NCI-H2196 (cell line): ENCODE results near the gene NMNAT3.

Source experiments
- DNase-seq: peaks from one replicate; lab custom pipeline; 2025; ENCODE audit not compliant: unreplicated experiment; lab: John Stamatoyannopoulos, UW

NMNAT3 gene

DNA sequence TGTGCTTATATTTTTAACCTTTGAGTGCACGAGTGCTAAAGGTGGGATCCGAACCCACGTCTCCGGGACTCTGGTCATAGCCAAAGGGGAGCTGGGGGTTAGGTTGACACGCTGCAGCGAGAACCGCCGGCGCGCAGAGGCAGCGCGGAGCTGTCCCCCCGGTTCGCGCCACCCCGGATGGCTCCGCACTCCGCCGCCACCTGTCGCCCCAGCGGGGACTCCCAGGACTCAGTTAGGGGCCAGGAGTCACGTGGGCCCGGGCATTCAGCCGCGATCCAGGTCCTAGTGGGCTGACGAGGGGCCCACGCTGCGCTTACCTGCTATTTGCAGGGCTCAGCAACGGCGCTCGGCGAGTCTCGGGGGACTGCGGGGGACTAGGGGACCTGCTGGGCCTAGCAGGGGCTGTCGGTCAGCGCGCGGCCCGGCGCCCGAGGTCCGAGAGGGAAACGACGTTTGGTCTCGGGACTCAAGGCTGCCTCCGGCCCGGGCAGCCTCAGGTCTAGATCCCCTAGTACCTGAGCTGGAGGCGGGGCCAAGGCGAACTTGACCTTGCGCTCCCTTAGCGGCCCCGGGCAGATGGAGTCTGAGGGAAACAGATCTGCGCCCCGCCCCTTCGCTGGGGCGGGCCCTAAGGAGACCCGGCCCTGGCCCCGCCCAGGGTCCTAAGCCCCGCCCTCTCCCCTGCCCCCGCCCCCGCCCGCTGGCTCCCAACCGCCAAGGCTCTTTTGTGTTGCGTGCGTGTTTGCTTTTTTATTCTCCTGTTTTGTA, at the start of gene NMNAT3:
TSS of gene NMNAT3 (minus strand) at position 585 of the 768 bp plus-strand sequence. CDS start 50,248 bp downstream, outside the sequence.
- peak; percentile 97 for DNase-seq

DNA sequence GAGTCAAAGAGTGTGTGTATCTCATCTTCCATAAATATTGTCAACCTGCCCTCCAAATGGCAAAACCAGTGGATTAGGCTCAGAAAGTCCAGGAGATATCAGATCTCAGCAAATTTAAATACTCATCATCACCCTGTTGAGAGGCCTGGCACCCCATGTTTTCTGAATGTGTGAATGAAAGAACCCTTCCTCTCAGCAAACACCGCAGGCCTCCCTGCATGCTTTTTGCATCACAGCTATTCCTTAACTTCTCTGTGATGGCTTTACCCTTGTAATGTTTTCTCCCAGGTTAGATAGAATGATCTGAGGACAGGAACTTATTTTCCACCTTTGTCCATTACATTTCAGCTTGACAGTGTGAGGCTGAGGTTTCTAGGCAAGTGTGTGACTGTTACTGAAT, 43.6 kb upstream of the NMNAT3 start:
- DNase-seq, result no peak

DNA sequence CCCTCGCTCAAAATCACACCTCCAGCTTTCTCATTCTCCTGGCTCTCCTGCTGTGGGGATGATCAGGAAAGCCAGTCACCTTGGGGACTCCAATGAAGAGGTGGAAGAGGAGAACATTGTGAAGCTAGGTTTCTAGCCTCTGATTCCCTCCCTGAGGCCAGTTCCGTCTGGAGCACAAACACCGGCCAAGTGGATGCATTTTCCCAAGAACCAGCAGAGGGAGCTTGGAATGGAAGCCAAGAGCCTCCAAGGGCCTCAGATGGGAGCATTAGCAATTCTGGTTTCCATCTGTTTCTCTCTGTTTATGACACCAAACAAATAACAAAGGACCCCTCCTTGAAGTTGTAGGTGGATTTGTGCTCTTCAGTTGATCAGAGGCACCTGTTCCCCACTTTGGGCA, 40.6 kb upstream of the NMNAT3 start:
- peak; percentile 21 for DNase-seq

DNA sequence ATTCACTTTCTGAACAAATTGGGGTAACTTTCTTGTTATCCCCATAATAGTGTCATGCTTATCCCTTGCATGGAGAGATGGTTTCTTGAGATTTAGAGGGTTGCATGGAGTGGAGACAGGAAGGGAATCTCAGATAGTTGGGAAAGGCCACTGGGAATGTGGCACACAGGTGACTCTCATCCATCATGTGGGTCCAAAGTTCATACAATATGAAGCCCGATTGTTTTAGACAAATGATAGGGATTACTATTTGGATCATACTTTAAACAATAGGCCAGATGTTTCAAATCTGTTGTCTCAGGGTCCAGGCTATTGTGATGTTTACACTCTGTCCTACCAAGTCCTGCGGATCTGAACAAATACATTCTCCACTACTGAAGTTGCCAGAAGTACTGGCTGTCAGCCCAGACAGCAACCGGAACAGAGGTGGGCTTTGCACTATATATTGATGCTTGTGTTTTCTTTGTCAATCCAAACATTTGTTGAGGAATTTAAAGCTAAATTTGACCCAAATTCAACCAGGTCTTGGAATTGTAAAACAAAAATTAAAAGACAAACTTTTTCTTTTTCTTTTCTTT, 39.2 kb upstream of the NMNAT3 start:
- DNase-seq, result no peak

DNA sequence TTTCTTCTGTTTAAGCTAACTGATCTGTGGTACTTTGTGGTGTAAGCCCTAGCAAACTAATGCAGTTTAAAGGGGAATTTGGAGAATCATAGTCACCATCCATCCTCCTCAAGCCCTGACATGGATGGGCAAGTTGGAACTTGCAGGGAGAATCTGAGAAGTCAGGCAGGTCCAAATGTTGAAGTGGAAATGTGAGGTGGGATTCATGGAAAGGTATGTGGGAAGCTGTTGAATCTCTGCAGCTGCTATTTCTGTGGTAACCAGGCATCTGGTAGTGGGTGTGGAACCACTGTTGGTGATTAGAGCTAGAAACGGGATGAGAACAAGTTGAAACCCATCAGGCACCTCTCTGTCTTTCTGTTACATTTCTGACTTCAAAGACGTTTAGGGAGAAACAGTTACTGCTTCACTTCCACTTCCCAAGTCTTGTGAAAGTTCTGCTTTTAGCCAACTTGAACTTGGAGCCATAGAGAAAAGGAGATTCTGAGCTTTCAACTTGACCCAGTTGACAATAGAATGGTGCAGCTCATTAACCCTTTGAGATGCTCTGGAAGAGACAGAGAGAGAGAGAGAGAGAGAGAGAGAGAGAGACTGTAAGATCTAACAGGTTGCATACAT, 38.1 kb upstream of the NMNAT3 start:
- DNase-seq, result no peak

DNA sequence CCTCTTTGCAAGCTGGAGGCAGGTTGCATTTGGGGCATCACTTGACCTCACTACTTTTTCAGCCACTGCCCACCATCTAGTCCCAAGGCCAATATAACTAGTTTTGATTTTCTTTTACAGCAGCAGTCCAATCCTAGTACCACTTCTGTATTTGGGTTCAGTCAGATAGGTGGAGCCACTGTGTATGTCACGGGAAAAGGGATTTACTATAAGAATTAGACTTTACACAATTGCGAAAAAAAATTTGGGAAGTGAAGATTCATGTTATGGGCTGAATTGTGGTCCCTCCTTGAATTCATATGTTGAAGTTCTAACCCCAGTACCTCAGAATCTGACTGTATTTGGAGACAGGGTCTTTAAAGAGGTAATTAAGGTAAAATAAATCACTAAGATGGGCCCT, 37.4 kb upstream of the NMNAT3 start:
- DNase-seq, result no peak

DNA sequence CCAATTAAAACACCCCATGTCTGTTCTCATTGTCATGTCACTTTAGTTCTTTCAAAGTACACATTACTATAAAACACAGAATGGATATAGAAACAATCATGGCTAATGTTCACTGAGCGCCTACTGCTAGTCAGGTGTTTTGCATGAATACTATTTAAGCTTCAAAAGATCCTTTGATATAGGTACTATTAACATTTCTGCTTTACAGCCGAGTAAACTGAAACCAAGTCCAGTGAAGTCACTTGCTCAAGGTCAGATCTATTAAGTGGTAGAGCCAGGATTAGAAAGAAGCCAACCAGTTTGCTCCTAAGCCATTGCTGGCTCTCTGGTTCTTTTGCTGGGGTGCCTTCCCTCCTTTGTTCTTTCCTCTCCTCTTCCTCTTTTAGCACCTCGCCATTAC, 32.4 kb upstream of the NMNAT3 start:
- DNase-seq, result no peak

DNA sequence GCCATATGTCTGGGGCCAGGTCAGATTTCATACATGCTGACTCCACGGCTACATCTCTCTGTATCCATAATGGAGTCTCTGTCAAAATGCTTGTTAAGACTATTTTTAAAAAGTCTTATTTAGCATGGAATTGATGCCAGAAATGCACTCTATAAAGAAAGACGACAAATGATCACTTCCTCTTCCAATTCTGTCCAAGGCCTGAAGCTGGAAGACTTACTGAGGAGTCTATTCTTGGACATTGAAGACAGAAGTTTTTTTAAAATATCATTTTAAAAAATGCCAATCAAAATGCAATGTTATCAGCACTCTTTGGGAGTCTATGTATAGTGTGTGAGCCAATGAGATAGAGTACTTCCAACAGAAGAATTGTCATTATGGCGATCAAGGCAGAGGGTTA, 27.9 kb upstream of the NMNAT3 start:
- DNase-seq, result no peak

DNA sequence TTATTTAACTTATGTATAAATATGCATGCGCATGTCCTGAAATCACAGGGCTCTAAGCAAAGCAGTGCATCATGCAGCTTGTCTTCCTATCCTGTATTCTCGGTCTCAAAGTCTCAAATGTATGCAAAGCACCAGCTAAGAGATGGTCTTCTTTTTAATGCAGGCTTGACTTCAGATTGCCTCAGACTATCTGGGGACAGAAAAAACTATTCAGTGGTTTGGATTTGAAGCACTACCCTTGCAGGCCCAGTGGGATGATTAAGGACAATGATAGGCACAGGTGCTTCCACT, 18.5 kb upstream of the NMNAT3 start:
- DNase-seq, result no peak

DNA sequence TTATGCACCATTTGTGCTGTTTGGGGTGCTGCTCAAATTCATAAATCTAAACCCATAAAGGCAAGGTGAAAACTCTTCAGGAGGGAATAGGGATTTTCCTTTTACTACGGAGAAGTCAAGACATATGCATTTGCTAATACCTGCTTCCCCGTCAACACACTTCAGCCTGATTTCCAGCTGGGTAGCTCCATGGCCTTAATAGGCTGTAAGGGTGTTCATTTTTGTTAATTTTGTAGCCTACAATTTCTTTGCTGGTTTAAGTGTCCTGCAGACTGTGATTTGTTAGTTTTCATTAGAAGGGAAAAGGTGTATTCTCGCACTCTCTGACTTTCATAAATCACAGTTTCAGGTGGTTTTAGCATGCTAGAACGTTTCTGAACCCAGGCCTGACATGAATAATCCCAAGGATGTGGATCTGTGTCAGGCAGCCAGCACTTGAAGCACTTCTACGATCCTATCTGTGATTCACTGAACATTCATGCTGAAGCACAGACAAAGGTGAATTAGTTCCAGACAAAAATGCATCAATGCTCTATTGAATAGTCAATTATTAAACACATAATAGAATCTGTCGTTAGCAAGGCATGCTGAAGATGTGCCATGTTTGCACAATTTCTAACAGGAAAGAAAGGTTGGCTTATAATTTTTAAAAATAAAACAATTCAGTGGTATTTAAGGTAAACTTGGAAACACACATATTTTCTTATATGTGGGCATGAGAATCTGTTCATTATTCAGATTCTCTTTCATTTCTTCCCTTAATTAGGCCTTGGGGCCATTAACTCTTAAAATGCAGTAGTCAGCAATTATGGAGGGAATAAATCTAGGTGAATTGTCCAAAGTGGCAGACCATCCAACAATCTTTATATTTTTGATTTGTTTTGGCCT, 17.9 kb upstream of the NMNAT3 start:
- DNase-seq, result no peak

DNA sequence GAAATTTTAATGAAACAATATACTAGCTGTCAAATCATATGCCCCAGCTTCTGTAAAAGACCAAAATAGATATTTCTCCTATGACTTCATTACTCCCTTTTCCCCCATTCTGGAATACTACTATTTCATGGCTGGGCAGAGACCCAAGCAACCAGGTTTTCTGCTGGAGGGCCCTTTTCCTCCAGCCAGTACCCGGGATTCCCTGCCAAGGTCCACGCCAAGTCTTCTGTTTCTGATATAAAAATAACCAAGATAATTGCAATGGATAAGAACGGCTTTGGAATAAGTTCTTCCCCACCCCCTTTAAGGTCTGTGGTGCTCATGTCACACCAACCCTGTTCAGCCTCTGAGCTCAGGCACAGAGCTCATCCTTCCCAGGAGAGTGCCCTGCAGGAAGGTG, 17.2 kb upstream of the NMNAT3 start:
- DNase-seq, result no peak

DNA sequence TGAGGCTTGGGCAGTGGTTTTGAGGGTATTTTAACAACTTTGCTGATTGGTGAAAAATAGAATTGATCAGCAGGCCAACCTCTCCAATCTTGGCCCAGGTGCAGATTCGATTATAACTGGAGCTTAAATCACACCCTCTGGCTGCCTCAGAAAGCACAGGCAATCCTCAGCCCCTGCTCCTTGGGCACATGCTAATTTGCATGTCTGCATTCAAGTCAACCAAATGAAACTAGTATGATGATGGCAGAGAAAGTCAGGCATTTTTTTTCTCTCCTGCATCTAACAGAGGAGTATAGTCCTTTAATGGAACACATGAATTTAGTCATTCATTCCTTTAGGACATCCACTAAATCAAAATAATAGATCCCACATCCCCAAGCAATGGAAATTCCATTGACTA, 16.8 kb upstream of the NMNAT3 start:
- no peak for DNase-seq

DNA sequence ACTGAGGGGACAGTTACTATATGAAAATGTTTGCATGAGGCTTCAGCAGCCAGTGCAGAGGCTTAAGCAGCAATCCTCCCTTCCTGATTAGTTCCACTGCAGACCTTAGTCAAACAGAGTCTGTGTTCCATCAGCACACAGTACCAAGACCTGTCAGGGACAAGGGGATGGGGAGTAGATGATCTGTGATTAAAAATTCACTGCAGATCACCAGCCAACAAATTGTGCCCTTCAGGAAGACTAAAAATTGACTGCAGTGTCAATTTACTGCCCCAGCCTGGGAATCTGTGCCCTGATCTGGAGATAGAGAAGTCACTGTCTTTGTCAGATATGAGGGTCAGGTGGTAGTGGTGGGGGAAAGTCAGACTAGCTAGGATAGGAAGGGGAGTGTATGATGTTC, 13.8 kb upstream of the NMNAT3 start:
- DNase-seq, result no peak

DNA sequence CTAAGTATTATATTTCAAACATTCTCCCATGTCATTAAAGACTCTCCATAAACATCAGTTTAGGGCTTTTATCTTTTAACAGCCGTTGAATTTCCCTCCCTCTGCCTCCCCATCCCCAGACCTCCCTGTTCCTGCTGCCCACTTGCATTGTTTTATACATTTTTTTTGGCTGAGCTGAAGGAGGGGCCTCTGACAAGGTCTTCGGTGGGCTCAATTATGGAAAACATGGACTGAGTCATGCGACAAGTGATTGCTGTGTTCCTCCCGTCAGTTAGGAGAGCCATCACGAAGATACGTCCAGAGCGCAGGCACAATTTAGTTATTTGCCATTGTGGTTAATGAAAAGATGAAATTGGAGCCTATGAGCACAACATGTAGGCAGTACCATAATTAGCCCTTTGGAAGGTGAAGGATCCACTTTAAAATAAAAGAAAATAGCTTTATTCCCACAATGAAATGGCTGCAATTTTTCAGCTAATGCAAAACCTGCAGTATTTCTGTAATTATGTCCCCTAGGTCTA, 12.0 kb upstream of the NMNAT3 start:
- DNase-seq, result no peak

DNA sequence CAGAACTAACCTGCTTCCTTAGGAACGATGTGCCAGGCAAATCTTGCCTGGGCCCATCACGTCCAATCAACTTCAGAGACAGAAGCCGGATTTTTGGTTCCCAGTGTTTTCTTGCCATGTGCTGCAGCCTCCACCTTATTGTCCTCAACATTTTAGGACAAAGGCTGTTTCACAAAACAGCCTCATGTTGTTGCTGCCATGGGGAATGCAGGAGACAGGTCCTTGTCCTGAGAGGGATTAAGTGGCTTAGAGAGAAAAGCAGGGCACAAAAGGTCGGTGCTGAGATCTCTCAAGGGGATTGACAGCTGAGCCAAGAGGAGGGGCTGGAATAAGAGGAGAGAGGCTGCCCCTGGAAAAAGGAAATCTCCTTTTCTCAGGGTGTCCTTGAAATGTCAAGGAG, 11.3 kb upstream of the NMNAT3 start:
- DNase-seq, result no peak

DNA sequence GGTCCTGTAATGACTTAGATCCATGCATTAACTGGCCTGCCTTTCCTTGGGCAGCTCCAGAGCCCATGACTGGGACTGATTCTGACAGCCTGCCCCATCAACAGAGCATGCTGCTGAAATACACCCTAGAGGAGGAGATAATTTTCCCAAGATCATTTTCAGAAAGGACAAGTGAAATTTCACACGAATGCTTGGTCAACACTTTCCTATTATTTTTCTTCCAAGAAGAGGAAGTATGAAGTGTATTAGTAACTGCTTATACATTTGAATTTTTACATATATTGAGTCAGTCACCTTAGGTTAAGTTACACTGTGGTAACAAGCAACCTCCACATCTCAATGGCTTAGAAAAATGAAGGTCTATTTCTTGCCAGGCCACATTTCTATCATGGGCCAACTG, 9.7 kb upstream of the NMNAT3 start:
- no peak for DNase-seq

DNA sequence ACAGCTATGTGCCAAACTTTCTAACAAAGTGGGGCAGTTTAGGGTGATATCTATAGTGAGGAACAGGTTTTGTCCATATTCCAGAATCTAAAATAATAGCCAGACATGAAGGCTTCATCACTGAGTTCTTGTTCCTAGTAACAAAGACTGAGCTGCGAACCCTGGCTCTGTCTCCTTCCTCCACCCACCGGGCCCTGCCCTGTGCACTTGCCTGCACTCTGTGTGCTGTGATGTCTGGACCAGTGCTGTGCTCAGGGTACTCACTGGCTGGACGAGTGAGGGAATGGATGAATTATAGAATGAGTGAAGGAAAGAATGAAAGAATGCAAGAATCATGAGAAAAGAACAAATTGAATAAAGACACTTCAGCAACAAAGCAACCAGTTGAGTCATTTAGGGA, 8.9 kb upstream of the NMNAT3 start:
- DNase-seq, result no peak

DNA sequence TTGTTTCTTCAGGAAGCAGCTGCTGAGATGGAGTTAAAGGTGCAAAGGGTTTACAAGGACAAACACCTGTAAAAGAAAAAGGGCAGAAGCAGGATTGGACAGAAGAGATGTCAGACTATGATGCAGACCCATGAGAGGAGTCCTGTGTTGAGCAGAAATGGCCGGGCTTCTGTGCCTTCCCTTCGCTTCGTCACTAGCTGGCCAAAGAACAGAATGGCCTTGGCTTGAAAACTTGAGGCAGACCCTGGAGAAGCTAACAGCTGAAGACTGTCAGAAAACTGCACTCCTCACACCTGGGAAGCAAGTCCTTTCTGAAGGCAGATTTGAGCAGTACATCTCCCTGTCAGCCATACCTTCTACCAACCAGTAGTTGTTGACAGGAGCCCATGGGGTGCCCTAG, 8.4 kb upstream of the NMNAT3 start:
- DNase-seq, result no peak

DNA sequence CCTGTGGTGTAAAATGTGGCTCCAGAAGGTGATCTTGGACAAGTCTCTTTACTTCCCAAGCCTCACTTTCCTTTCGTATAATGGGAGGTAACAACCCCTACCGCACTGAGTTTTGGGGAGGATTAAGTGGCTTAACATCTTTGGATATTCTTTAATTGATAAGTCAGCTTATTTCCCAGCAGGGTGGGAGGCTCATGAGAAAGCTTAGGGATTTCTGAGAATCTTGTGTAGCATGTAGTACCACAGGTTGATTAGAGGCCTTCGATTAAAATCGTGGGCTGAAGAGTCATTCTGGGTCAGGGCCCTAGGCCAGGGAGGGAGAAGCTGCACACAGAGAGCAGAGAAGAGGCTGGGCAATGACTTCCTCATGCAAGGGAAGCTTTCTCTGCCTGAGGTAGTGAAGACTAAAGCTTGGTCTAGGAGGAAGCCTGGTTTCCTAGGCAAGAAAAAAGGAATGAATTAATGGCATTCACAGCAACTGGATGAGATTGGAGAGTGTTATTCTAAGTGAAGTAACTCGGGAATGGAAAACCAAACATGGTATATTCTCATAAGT, 1.5 kb upstream of the NMNAT3 start:
- DNase-seq, result no peak

DNA sequence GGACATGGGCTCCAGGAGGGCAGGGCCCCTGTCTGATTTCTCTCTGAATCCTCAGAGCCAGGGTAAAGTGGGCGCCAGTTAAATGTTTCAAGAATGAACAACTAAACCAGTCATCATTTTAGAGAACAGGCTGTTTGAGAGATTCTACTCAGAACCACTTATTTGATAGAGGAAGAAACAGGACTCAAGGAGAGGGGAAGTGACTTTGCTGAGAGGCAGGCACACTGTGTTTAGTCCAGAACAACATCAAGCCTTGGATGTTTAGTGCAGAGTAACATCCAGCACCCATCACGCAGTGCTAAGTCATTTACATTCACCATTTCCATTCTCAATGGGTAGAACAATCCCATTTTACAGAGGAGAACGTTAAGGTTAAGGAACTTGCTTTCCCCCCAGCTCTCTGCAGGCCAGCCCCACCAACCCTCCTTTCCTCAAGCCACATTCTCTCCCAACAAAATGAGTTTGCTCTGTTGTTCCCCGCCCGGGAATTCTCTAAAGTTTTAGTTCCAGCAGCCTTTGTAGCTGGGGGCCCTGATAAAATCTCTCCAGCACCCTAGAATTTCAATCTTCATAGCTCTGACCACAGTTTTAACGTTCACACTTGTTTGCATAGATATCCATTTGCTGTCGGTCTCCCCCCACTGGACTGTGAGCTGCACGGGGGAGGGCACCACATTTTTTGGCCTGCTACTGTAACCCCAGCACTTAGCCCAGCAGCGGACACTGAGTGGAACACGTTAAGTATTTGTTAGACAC, 962 bp downstream of the NMNAT3 start:
- no peak for DNase-seq

DNA sequence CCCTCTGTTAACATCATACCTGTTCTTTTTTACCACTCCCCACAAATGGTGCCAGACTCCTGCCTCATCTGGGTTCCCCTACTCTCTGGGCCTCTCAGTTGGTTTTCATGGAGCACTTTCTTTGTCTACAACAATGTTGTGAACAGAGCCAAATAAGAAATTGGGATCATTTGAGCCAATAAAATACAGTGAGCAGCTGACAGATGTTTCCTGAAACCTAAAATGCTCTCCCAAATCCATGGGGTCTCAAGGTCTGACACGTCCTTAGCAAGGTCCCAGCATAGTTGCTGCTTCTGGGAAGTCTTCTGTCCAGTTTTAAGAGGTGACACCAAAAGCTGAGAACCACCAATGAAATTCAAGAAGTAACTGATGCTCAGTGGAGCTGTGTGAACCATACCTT, 1.7 kb downstream of the NMNAT3 start:
- no peak for DNase-seq
